Panc1 (cell line): Measurements from ENCODE around the gene ARID4B. TPM values are rescaled to one million over a fixed set of nuclear protein-coding genes. Genes with fewer than 3 reads are reported as not detected.

Experiments used
- ATAC-seq: fragments of 200-7000 bp; cut with Tn5 transposase; 2 replicates; pipeline ENCODE4 v1.9.1; 2020; ENCODE audit warnings: mild to moderate bottlenecking, moderate library complexity
- BruUV-seq: library from RNA; stranded (reverse); fragments of 400-500 nt; replicated peaks from 2 replicates; lab custom pipeline; 2021; lab: Mats Ljungman, UMichigan
- CTCF ChIA-PET: fragments of 300-600 bp; sonication (Branson Sonifier 250); formaldehyde crosslinking; loops from one replicate; lab custom pipeline; 2022; ENCODE audit warnings: antibody characterized with exemption; lab: Charles Lee
- POLR2A ChIA-PET: fragments of 300-600 bp; sonication (Branson Sonifier 250); formaldehyde crosslinking; loops from one replicate; lab custom pipeline; 2022; ENCODE audit warnings: antibody characterized with exemption; lab: Charles Lee
- DNase-seq: peaks from one replicate; pipeline ENCODE4 v3.0.0-alpha.2; 2010; ENCODE audit warnings: low read depth, low spot score
- H3K27ac ChIP-seq: 2 replicates; pipeline ENCODE4 v1.5.1; 2011; ENCODE audit warnings: mild to moderate bottlenecking, low read length, inconsistent platforms
- H3K27me3 ChIP-seq: fragments of 200-500 bp; sonication (Bioruptor generic); 2 replicates; pipeline ENCODE4 v1.6.0; 2014; ENCODE audit warnings: low read length, inconsistent platforms; ENCODE audit not compliant: control insufficient read depth, insufficient read depth
- H3K36me3 ChIP-seq: fragments of 200-500 bp; sonication (Bioruptor generic); 2 replicates; pipeline ENCODE4 v1.5.1; 2014; ENCODE audit warnings: inconsistent platforms, mild to moderate bottlenecking, low read length, moderate library complexity; ENCODE audit not compliant: control insufficient read depth, insufficient read depth
- H3K4me1 ChIP-seq: 2 replicates; pipeline ENCODE4 v1.5.1; 2011; ENCODE audit warnings: inconsistent platforms, mild to moderate bottlenecking, low read length, moderate library complexity; ENCODE audit not compliant: control insufficient read depth, insufficient read depth
- H3K4me3 ChIP-seq, 2 experiments: 2 replicates each; pipeline ENCODE4 v1.5.1; 2011 to 2012; ENCODE audit warnings: low read depth in 2 of 2, low read length in 2 of 2, mild to moderate bottlenecking in 2 of 2, inconsistent platforms in 1 of 2, moderate library complexity in 1 of 2
- H3K9me3 ChIP-seq: fragments of 200-500 bp; sonication (Bioruptor generic); 2 replicates; pipeline ENCODE4 v1.5.1; 2014; ENCODE audit warnings: low read depth, mild to moderate bottlenecking, inconsistent platforms, low read length, moderate library complexity; ENCODE audit not compliant: control insufficient read depth, insufficient read depth
- POLR2AphosphoS5 ChIP-seq: IDR thresholded peaks from 2 replicates; pipeline ENCODE4 v1.6.1; 2012; ENCODE audit warnings: mild to moderate bottlenecking, low read depth, low read length, moderate library complexity
- SIN3A ChIP-seq: IDR thresholded peaks from 2 replicates; pipeline ENCODE4 v1.6.1; 2012; ENCODE audit warnings: low read depth, mild to moderate bottlenecking, low read length, moderate library complexity, borderline replicate concordance; ENCODE audit not compliant: insufficient read depth
- TCF7L2 ChIP-seq: IDR thresholded peaks from 2 replicates; pipeline ENCODE4 v1.6.1; 2011; ENCODE audit warnings: mild to moderate bottlenecking, low read depth, low read length, inconsistent platforms
- in situ Hi-C: cut with HindIII; loops from 2 replicates; pipeline ENCODE4 v1.10.0; 2016; ENCODE audit warnings: low sequenced_read_pairs, low pct_unique_long_range_greater_than_20kb
- intact Hi-C: fragments of 100-400 bp; cut with micrococcal nuclease; formaldehyde crosslinking; loops from one replicate; pipeline ENCODE4 v1.10.0; 2022; ENCODE audit not compliant: unreplicated experiment
- total RNA-seq: library from RNA; stranded (reverse); gene quantifications from one replicate; pipeline ENCODE4 v1.2.1, GENCODE V29; 2021; ENCODE audit not compliant: unreplicated experiment
- TF ChIP-seq, protein P1 (sequence below), 2 experiments: IDR thresholded peaks; 2 replicates each; pipeline ENCODE4 v1.6.1; 2011 to 2012; ENCODE audit warnings: low read depth in 2 of 2, control low read depth in 1 of 2, low read length in 1 of 2, mild to moderate bottlenecking in 1 of 2, moderate library complexity in 1 of 2; ENCODE audit not compliant: insufficient read depth in 1 of 2
- TF ChIP-seq, protein P2 (sequence below): fragments of 450-650 bp; IDR thresholded peaks from 2 replicates; pipeline ENCODE4 v1.5.1; 2017; ENCODE audit warnings: mild to moderate bottlenecking

ARID4B gene
- total RNA-seq, 1 experiment from 2014 or later: 37.5 TPM

DNA sequence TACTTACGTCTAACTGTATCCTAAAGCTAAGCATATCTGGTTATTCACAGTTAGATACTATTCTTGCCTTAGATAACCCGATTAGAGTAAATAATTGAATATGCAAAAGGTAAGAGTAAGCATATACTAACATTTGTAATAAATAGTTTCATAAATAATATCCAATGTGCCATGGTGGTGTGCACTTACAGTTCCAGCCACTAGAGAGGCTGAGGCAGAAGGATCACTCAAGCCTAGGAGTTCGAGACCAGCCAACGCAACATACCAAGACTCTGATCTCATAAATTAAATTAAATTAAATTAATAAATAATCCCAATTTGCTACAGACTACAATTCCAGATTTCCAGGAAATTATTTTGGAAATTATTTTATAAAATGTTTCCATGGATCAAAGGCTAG is 12.2 kb downstream of the ARID4B start:
- DNase-seq: no peak
- TF ChIP-seq POLR2AphosphoS5 (no peak), SIN3A (no peak), TCF7L2 (no peak)
- TF ChIP-seq, protein P1, sequence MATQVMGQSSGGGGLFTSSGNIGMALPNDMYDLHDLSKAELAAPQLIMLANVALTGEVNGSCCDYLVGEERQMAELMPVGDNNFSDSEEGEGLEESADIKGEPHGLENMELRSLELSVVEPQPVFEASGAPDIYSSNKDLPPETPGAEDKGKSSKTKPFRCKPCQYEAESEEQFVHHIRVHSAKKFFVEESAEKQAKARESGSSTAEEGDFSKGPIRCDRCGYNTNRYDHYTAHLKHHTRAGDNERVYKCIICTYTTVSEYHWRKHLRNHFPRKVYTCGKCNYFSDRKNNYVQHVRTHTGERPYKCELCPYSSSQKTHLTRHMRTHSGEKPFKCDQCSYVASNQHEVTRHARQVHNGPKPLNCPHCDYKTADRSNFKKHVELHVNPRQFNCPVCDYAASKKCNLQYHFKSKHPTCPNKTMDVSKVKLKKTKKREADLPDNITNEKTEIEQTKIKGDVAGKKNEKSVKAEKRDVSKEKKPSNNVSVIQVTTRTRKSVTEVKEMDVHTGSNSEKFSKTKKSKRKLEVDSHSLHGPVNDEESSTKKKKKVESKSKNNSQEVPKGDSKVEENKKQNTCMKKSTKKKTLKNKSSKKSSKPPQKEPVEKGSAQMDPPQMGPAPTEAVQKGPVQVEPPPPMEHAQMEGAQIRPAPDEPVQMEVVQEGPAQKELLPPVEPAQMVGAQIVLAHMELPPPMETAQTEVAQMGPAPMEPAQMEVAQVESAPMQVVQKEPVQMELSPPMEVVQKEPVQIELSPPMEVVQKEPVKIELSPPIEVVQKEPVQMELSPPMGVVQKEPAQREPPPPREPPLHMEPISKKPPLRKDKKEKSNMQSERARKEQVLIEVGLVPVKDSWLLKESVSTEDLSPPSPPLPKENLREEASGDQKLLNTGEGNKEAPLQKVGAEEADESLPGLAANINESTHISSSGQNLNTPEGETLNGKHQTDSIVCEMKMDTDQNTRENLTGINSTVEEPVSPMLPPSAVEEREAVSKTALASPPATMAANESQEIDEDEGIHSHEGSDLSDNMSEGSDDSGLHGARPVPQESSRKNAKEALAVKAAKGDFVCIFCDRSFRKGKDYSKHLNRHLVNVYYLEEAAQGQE (IDR thresholded peaks at IDR 0.05; ENCODE audit: insufficient read depth in 1 of 2, low read depth in 2 of 2, low read length in 1 of 2): no peak
- TF ChIP-seq, protein P2, sequence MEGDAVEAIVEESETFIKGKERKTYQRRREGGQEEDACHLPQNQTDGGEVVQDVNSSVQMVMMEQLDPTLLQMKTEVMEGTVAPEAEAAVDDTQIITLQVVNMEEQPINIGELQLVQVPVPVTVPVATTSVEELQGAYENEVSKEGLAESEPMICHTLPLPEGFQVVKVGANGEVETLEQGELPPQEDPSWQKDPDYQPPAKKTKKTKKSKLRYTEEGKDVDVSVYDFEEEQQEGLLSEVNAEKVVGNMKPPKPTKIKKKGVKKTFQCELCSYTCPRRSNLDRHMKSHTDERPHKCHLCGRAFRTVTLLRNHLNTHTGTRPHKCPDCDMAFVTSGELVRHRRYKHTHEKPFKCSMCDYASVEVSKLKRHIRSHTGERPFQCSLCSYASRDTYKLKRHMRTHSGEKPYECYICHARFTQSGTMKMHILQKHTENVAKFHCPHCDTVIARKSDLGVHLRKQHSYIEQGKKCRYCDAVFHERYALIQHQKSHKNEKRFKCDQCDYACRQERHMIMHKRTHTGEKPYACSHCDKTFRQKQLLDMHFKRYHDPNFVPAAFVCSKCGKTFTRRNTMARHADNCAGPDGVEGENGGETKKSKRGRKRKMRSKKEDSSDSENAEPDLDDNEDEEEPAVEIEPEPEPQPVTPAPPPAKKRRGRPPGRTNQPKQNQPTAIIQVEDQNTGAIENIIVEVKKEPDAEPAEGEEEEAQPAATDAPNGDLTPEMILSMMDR: no peak
- ChIA-PET POLR2A (interaction anchor here (0.5 kb wide), 1 partner anchor 92 kb away, joined by 4 read pairs; no protein-coding TSS in a partner anchor), CTCF (no interaction called here)
- H3K36me3 ChIP-seq: peaks cover 2% of the 10 kb centered on the region; the same call in 1 of the 2 replicates
- no peaks in the 10 kb centered on the region for H3K27me3 ChIP-seq
- peaks cover 8% of the 10 kb centered on the region for H3K4me1 ChIP-seq
- no peak overlapping the region for H3K4me3 ChIP-seq
- no peak for ATAC-seq
- no peak overlapping the region for H3K27ac ChIP-seq
- intact Hi-C loops: no loop called here
- BruUV-seq: no TSS peak
- H3K9me3 ChIP-seq: no peaks in the 10 kb centered on the region
- in situ Hi-C loops: no loop called here

DNA sequence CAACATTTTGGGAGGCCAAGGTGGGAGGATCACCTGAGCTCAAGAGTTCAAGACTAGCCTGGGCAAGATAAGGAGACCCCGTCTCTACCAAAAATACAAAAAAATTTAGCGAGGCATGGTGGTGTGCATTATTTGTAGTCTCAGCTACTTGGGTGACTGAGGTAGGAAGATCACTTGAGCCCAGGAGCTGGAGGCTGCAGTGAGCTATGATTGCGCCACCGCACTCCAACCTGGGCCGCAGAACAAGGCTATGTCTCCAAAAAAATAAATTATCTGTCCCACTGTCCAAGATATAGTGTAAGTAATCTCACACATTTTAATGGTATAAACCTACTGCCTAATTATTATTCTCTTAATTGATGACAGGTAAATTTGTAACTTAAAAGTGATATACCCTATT is 12.8 kb downstream of the ARID4B start:
- BruUV-seq: TSS peak; percentile 21
- no peak for ATAC-seq
- peaks cover 8% of the 10 kb centered on the region for H3K4me1 ChIP-seq
- H3K4me3 ChIP-seq: no peak overlapping the region
- POLR2A ChIA-PET: interaction anchor here (0.5 kb wide), 1 partner anchor 605 kb away, joined by 5 read pairs; no protein-coding TSS in a partner anchor
- no peak overlapping the region for H3K27ac ChIP-seq
- peaks cover 2% of the 10 kb centered on the region; the same call in 1 of the 2 replicates for H3K36me3 ChIP-seq
- no peaks in the 10 kb centered on the region for H3K9me3 ChIP-seq
- H3K27me3 ChIP-seq: no peaks in the 10 kb centered on the region
- in situ Hi-C loops: no loop called here
- intact Hi-C loops: no loop called here
- CTCF ChIA-PET: no interaction called here
- no peak for DNase-seq
- TF ChIP-seq TCF7L2: no peak
- TF ChIP-seq, protein P1 (IDR thresholded peaks at IDR 0.05; ENCODE audit: insufficient read depth in 1 of 2, low read depth in 2 of 2, low read length in 1 of 2): no peak
- no peak for TF ChIP-seq SIN3A
- TF ChIP-seq, protein P2: no peak
- no peak for TF ChIP-seq POLR2AphosphoS5
